GM12801 (cell line): ENCODE data around the gene VASN.

Experiments used
- TF ChIP-seq, protein P1 (sequence below): IDR thresholded peaks from one replicate; pipeline ENCODE4 v1.5.1; 2011; ENCODE audit warnings: control low read depth; ENCODE audit not compliant: insufficient read length; ENCODE audit errors: extremely low read depth

The VASN gene

GRCh38 chr16:4327386-4328045 lies 44.1 kb upstream of the VASN start:
- TF ChIP-seq, protein P1, sequence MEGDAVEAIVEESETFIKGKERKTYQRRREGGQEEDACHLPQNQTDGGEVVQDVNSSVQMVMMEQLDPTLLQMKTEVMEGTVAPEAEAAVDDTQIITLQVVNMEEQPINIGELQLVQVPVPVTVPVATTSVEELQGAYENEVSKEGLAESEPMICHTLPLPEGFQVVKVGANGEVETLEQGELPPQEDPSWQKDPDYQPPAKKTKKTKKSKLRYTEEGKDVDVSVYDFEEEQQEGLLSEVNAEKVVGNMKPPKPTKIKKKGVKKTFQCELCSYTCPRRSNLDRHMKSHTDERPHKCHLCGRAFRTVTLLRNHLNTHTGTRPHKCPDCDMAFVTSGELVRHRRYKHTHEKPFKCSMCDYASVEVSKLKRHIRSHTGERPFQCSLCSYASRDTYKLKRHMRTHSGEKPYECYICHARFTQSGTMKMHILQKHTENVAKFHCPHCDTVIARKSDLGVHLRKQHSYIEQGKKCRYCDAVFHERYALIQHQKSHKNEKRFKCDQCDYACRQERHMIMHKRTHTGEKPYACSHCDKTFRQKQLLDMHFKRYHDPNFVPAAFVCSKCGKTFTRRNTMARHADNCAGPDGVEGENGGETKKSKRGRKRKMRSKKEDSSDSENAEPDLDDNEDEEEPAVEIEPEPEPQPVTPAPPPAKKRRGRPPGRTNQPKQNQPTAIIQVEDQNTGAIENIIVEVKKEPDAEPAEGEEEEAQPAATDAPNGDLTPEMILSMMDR, result no peak

DNA sequence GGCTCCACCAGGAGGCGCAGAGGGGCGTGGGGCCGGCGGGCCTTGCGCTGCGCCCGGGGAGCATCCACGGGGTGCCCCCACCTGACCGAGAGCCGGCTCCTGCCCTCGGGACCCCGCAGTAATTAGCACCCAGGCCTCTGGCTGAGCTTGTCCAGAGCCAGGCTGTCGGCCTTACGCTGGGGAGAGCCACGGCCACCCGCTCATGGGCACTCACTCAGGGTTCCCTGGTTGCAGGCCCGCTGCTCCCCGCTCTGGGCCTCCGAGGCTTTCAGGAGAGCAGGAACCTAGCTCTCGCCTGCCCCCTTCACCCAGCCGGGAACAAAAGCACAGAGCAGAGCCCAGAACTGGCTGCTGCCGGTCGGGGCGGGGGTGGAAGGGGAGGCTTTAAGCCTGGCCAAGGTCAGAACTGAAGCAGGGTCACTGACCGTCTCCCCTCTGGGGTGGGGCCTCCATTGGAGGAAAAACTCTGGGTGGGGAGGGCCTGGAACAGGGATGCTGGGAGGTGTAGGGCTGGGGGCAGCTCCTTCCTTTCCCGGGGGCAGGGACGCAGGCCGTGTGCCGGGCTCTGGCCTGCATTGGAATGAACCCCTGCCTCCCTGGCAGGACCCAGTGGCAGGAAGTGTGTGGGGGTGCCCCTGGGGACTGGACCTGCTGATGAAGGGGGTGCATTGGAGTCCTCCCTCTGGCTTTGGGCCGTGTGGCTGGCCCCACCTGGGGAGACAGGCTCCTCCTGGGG lies 43.4 kb upstream of the VASN start:
- TF ChIP-seq, protein P1, result no peak

GRCh38 chr16:4328782-4329775 lies 42.6 kb upstream of the VASN start:
- TF ChIP-seq, protein P1, result no peak

DNA sequence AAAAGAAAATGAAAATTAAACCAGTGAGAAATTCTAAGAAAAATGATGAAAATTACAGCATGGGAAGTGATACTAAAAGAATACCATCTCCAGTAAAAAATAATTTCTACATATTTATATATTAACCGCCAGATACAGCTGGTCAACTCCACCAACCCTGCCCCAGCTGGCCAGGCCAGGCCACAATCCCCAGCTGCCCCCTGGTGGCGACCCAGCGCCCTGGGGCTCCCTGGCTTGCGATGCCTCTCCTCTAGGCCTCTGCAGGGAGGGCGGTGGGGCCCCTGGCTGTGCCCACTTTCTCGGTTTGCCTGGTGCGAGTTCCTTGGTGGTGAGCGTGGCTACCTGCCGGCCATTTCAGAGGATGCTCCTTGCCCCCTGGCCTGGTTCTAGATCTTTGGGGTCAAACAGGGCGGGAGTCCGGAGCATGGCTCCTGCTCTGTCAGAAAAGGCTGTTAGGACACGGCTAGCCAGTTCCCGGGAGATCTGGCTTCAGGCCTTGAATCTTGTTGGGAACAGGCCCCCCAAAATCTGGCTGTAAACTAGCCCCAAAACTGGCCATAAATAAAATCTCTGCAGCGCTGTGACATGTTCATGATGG lies 41.3 kb upstream of the VASN start:
- TF ChIP-seq, protein P1, result no peak

DNA sequence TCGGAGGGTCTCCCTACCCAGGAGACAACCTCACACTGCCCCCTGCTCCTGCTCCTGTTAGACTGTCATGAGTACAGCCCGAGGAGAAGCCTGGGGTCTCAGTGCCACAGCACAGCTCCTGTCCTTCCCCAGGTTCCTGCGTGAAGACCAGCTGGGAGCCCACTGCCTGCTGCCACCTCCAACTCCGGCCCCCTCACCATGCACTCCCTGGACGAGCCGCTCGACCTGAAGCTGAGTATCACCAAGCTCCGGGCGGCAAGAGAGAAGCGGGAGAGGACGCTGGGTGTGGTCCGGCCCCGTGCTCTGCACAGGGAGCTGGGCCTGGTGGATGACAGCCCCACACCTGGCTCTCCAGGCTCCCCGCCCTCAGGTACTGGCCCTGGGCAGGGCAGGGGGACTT lies 39.6 kb upstream of the VASN start:
- TF ChIP-seq, protein P1, result no peak

DNA sequence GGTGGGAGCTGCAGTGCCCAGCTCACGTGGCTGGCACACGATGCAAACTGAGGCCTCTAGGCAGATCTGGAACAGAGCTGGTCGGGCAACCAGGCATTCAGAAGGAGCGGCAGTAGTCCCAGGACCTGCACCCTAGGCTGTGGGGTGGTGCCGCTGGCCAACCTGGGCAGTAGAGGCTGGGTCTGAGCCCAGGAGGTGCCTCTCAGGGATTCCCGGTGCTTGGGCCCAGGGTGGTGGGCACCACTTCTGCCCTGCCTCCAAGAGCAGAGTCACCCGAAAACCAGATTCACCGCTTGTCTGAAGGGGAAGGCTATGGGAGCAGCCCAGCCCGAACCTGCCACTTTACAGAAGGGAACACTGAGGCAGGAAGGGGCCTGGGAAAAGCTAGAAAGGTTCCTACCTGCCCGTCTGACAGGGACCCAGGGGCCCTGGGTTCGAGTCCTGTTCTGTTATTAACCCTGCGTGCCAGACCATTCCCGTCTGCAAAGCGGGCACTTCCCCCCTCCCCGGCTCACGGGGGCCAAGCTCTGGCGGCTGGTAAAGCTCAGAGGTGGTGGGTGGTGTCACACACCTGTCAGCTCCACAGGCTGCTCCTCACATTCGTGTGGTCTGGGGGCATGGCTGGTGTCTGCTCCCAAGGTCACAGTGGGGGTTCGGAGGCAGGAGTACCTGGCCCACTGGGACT lies 38.9 kb upstream of the VASN start:
- TF ChIP-seq, protein P1, result no peak
